Upper lobe of left lung (tissue), 4 donors: Measurements from ENCODE around the gene PDCD6IP.

Experiments used
- POLR2AphosphoS5 ChIP-seq, 2 donors: sonication (generic); formaldehyde crosslinking; IDR thresholded peaks; one replicate each; pipeline ENCODE4 v1.5.1; 2017; ENCODE audit warnings: antibody characterized with exemption in 2 of 2
- TF ChIP-seq, protein P1 (sequence below), 6 experiments: fragments of 450-650 bp in 4 of 6; fragments of 200-600 bp in 2 of 6; sonication (generic) in 2 of 6; IDR thresholded peaks; one replicate each; pipeline ENCODE4 v1.5.1; 2016 to 2019; ENCODE audit warnings: antibody characterized with exemption in 6 of 6

DNA sequence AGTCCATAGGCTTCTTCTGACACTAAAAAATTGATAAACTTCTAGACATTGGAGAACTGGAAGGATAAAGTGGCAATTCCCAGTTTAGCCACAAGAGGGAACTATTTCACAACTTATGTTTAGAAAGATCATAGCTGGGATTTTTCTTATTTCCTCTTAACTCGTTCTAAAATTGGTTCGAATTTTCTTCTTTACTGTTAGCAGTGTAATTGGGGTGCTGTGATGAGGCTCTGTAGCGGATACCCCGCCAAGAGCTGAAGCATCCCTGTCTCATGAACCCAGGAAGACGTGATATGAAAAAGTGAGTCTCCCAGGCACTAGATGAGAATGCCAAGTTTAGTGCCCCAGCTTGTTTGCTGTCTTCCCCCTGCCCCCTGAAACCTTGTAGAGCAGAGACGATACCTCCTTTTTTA lies 85.1 kb downstream of the PDCD6IP start:
- TF ChIP-seq, protein P1, sequence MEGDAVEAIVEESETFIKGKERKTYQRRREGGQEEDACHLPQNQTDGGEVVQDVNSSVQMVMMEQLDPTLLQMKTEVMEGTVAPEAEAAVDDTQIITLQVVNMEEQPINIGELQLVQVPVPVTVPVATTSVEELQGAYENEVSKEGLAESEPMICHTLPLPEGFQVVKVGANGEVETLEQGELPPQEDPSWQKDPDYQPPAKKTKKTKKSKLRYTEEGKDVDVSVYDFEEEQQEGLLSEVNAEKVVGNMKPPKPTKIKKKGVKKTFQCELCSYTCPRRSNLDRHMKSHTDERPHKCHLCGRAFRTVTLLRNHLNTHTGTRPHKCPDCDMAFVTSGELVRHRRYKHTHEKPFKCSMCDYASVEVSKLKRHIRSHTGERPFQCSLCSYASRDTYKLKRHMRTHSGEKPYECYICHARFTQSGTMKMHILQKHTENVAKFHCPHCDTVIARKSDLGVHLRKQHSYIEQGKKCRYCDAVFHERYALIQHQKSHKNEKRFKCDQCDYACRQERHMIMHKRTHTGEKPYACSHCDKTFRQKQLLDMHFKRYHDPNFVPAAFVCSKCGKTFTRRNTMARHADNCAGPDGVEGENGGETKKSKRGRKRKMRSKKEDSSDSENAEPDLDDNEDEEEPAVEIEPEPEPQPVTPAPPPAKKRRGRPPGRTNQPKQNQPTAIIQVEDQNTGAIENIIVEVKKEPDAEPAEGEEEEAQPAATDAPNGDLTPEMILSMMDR (IDR thresholded peaks at IDR 0.05), result peak; percentile 68 to 83 (median 74)
- no peak for TF ChIP-seq POLR2AphosphoS5 (IDR thresholded peaks at IDR 0.05)
